ENCODE results near the gene CD19.
"Not testable (repeated sequence)": the region's sequence is repeated elsewhere in the genome, so short reads cannot be mapped to it uniquely, and the experiment has no call there.

Gene CD19

GRCh38 chr16:28974007-28974436 lies 42.3 kb downstream of the CD19 start:
- H3K36me3 ChIP-seq (ENCODE audit: low read depth), result no peaks in the 10 kb centered on the region
- TF ChIP-seq CTCF (IDR thresholded peaks at IDR 0.05; ENCODE audit: poor library complexity, severe bottlenecking), result peak; percentile 70
- H3K9me3 ChIP-seq (ENCODE audit: severe bottlenecking), result no peaks in the 10 kb centered on the region
- H3K27me3 ChIP-seq (ENCODE audit: insufficient read depth, poor library complexity, severe bottlenecking), result no peaks in the 10 kb centered on the region
- DNase-seq (ENCODE audit: low spot score) (peak; percentile 74), ATAC-seq (ENCODE audit: low read depth) (peak; percentile 54)
- H3K27ac ChIP-seq (ENCODE audit: poor library complexity, severe bottlenecking), result peak overlapping the region; percentile 67
- H3K4me1 ChIP-seq (ENCODE audit: insufficient read depth, poor library complexity, severe bottlenecking), result no peaks in the 10 kb centered on the region
- peak overlapping the region; percentile 56 for H3K4me3 ChIP-seq (ENCODE audit: severe bottlenecking)

- H3K27ac ChIP-seq (ENCODE audit: poor library complexity, severe bottlenecking), result peak within 1 kb of the TSS; percentile 67
Measured at GRCh38 chr16:28974437-28975157, 42.8 kb downstream of the CD19 start, which contains the start of gene SPNS1. SPNS1 (plus strand) TSS chr16:28974778; CDS start chr16:28975152, 374 bp downstream.

GRCh38 chr16:28975158-28975599 lies 43.4 kb downstream of the CD19 start:
- DNase-seq (ENCODE audit: low spot score) (no peak), ATAC-seq (ENCODE audit: low read depth) (peak; percentile 13)

More at GRCh38 chr16:28974437-28975157, 42.8 kb downstream of the CD19 start, which contains the start of gene SPNS1:
- H3K4me3 ChIP-seq (ENCODE audit: severe bottlenecking), result peak within 1 kb of the TSS; percentile 56
- H3K27me3 ChIP-seq (ENCODE audit: insufficient read depth, poor library complexity, severe bottlenecking), result no peaks in the 10 kb centered on the region
- ATAC-seq (ENCODE audit: low read depth) (peak; percentile 74), DNase-seq (ENCODE audit: low spot score) (peak; percentile 96)
- H3K4me1 ChIP-seq (ENCODE audit: insufficient read depth, poor library complexity, severe bottlenecking), result no peaks in the 10 kb centered on the region
- H3K9me3 ChIP-seq (ENCODE audit: severe bottlenecking), result no peaks in the 10 kb centered on the region
- no peaks in the 10 kb centered on the region for H3K36me3 ChIP-seq (ENCODE audit: low read depth)
- no peak for TF ChIP-seq CTCF (IDR thresholded peaks at IDR 0.05; ENCODE audit: poor library complexity, severe bottlenecking)

GRCh38 chr16:28977703-28978662 lies 46.2 kb downstream of the CD19 start:
- no peaks in the 10 kb centered on the region for H3K4me1 ChIP-seq (ENCODE audit: insufficient read depth, poor library complexity, severe bottlenecking)
- H3K27me3 ChIP-seq (ENCODE audit: insufficient read depth, poor library complexity, severe bottlenecking), result no peaks in the 10 kb centered on the region
- H3K9me3 ChIP-seq (ENCODE audit: severe bottlenecking), result no peaks in the 10 kb centered on the region
- TF ChIP-seq CTCF (IDR thresholded peaks at IDR 0.05; ENCODE audit: poor library complexity, severe bottlenecking), result peak; percentile 73
- ATAC-seq (ENCODE audit: low read depth) (no peak), DNase-seq (ENCODE audit: low spot score) (no peak)
- peaks cover 18% of the 10 kb centered on the region; the same call in 1 of the 2 replicates for H3K36me3 ChIP-seq (ENCODE audit: low read depth)
- H3K27ac ChIP-seq (ENCODE audit: poor library complexity, severe bottlenecking), result no peak overlapping the region
- no peak overlapping the region for H3K4me3 ChIP-seq (ENCODE audit: severe bottlenecking)

More at GRCh38 chr16:28975158-28975599, 43.4 kb downstream of the CD19 start:
- H3K4me1 ChIP-seq (ENCODE audit: insufficient read depth, poor library complexity, severe bottlenecking), result no peaks in the 10 kb centered on the region
- peak overlapping the region; percentile 67 for H3K27ac ChIP-seq (ENCODE audit: poor library complexity, severe bottlenecking)
- H3K36me3 ChIP-seq (ENCODE audit: low read depth), result no peaks in the 10 kb centered on the region
- peak overlapping the region; percentile 56 for H3K4me3 ChIP-seq (ENCODE audit: severe bottlenecking)
- no peak for TF ChIP-seq CTCF (IDR thresholded peaks at IDR 0.05; ENCODE audit: poor library complexity, severe bottlenecking)
- H3K9me3 ChIP-seq (ENCODE audit: severe bottlenecking), result no peaks in the 10 kb centered on the region
- H3K27me3 ChIP-seq (ENCODE audit: insufficient read depth, poor library complexity, severe bottlenecking), result no peaks in the 10 kb centered on the region

DNA sequence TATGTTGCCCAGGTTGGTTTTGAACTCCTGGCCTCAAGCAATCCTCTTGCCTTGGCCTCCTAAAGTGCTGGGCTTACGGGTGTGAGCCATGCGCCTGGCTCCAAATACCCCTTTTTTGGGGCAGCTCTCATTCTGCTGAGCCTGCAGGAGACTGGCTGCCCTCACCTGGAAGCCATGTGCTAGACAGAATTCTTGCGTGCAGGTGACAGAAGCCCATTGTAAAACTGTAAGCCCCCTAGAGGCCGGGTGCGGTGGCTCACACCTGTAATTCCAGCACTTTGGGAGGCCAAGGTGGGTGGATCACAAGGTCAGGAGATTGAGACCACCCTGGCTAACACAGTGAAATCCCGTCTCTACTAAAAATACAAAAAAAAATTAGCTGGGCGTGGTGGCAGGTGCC lies 48.6 kb downstream of the CD19 start:
- H3K9me3 ChIP-seq (ENCODE audit: severe bottlenecking); H3K27me3 ChIP-seq (ENCODE audit: insufficient read depth, poor library complexity, severe bottlenecking); ATAC-seq (ENCODE audit: low read depth); H3K27ac ChIP-seq (ENCODE audit: poor library complexity, severe bottlenecking); H3K4me1 ChIP-seq (ENCODE audit: insufficient read depth, poor library complexity, severe bottlenecking); H3K4me3 ChIP-seq (ENCODE audit: severe bottlenecking); DNase-seq (ENCODE audit: low spot score): not testable (repeated sequence)
- H3K36me3 ChIP-seq (ENCODE audit: low read depth), result peaks cover 23% of the 10 kb centered on the region; the same call in 1 of the 2 replicates
